HepG2 (cell line): ENCODE data around the gene TMEM63B. TPM values are rescaled to one million over a fixed set of nuclear protein-coding genes. Genes with fewer than 3 reads are reported as not detected.

Source experiments
- HMG20B ChIP-seq: conservative IDR thresholded peaks from 2 replicates; pipeline ENCODE4 v1.6.1; 2016; ENCODE audit warnings: missing genetic modification reagents, missing compliant biosample characterization
- JUNB ChIP-seq: sonication (generic); formaldehyde crosslinking; IDR thresholded peaks from 2 replicates; pipeline ENCODE4 v1.8.0; 2022; ENCODE audit warnings: missing genetic modification reagents, mild to moderate bottlenecking, borderline replicate concordance
- MAFK ChIP-seq, 2 experiments: IDR thresholded peaks in 1 of 2; conservative IDR thresholded peaks in 1 of 2; 2 replicates each; pipeline ENCODE4 v1.6.1; 2011; ENCODE audit warnings: improper control_type of control experiment in 2 of 2, low read length in 2 of 2
- PHF8 ChIP-seq: sonication (generic); formaldehyde crosslinking; IDR thresholded peaks from 2 replicates; pipeline ENCODE4 v1.5.0; 2020; ENCODE audit warnings: missing genetic modification reagents
- SMAD1 ChIP-seq: sonication (generic); formaldehyde crosslinking; IDR thresholded peaks from 2 replicates; pipeline ENCODE4 v1.4.0; 2020; ENCODE audit warnings: missing genetic modification reagents, low read depth, mild to moderate bottlenecking, borderline replicate concordance
- SP140L ChIP-seq: sonication (generic); formaldehyde crosslinking; IDR thresholded peaks from 2 replicates; pipeline ENCODE4 v1.4.0; 2020; ENCODE audit warnings: missing genetic modification reagents, borderline replicate concordance
- TAF1 ChIP-seq: sonication (generic); formaldehyde crosslinking; IDR thresholded peaks from 2 replicates; pipeline ENCODE4 v1.4.0; 2020; ENCODE audit warnings: missing genetic modification reagents
- ZBTB3 ChIP-seq: sonication (generic); formaldehyde crosslinking; IDR thresholded peaks from 2 replicates; pipeline ENCODE4 v1.4.0; 2020; ENCODE audit warnings: low read depth, mild to moderate bottlenecking, moderate library complexity, missing genetic modification reagents, borderline replicate concordance
- ZNF331 ChIP-seq: sonication (generic); formaldehyde crosslinking; IDR thresholded peaks from 2 replicates; pipeline ENCODE4 v1.4.0; 2020; ENCODE audit warnings: missing genetic modification reagents
- ZNF343 ChIP-seq: sonication (generic); formaldehyde crosslinking; IDR thresholded peaks from 2 replicates; pipeline ENCODE4 v1.4.0; 2020; ENCODE audit warnings: mild to moderate bottlenecking, missing genetic modification reagents
- ZNF350 ChIP-seq: sonication (generic); formaldehyde crosslinking; IDR thresholded peaks from 2 replicates; pipeline ENCODE4 v1.4.0; 2020; ENCODE audit warnings: mild to moderate bottlenecking, low read depth, missing genetic modification reagents, borderline replicate concordance
- ZNF431 ChIP-seq: sonication (generic); formaldehyde crosslinking; IDR thresholded peaks from 2 replicates; pipeline ENCODE4 v1.9.0; 2022; ENCODE audit warnings: missing genetic modification reagents, low read depth, mild to moderate bottlenecking, borderline replicate concordance
- ZNF432 ChIP-seq: sonication (generic); formaldehyde crosslinking; IDR thresholded peaks from 2 replicates; pipeline ENCODE4 v1.5.0; 2020; ENCODE audit warnings: missing genetic modification reagents, mild to moderate bottlenecking, borderline replicate concordance
- ZNF558 ChIP-seq: sonication (generic); formaldehyde crosslinking; IDR thresholded peaks from 2 replicates; pipeline ENCODE4 v1.9.0; 2022; ENCODE audit warnings: mild to moderate bottlenecking, missing genetic modification reagents, borderline replicate concordance
- ZNF792 ChIP-seq: IDR thresholded peaks from 2 replicates; pipeline ENCODE4 v1.6.1; 2016
- polyA plus RNA-seq, 8 experiments: library from polyadenylated mRNA; depleted of rRNA in 3 of 8; stranded (reverse) in 7 of 8; unstranded in 1 of 8; fragments of >200 nt; fragmentation: Illumina TruSeq in 4 of 8; extraction: Trizol in 4 of 8; gene quantifications; 2 replicates each; pipeline versions ENCODE4 v1.2.1 to v1.2.3, GENCODE V29; 2011 to 2016; ENCODE audit warnings: low read depth in 4 of 8, missing spikeins in 1 of 8, mixed read lengths in 1 of 8; ENCODE audit not compliant: insufficient read depth in 1 of 8
- total RNA-seq, 5 experiments: library from RNA; depleted of rRNA; stranded (reverse); fragments of >200 nt; fragmentation: Illumina TruSeq; extraction: Trizol; gene quantifications; 2 replicates each; pipeline ENCODE4 v1.2.3, GENCODE V29; 2016; ENCODE audit warnings: low read depth in 1 of 5
- TF ChIP-seq, protein P1 (sequence below): IDR thresholded peaks from 2 replicates; pipeline ENCODE4 v1.6.1; 2012; ENCODE audit warnings: low read depth, low read length, improper control_type of control experiment
- TF ChIP-seq, protein P2 (sequence below): IDR thresholded peaks from 2 replicates; pipeline ENCODE4 v1.4.0; 2020; ENCODE audit warnings: mild to moderate bottlenecking, missing genetic modification reagents
- TF ChIP-seq, protein P3 (sequence below): sonication (generic); formaldehyde crosslinking; IDR thresholded peaks from 2 replicates; pipeline ENCODE4 v1.9.0; 2021; ENCODE audit warnings: missing genetic modification reagents, mild to moderate bottlenecking, borderline replicate concordance
- TF ChIP-seq, protein P4 (sequence below): IDR thresholded peaks from 2 replicates; pipeline ENCODE4 v1.6.1; 2016; ENCODE audit warnings: missing biosample characterization, missing genetic modification reagents, low read depth

The TMEM63B gene
- total and polyA plus RNA-seq, 2 of the 13 experiments (the other 11 are each of a cell fraction or from before 2014, with no cell fraction given): 27.4 to 75.8 TPM

DNA sequence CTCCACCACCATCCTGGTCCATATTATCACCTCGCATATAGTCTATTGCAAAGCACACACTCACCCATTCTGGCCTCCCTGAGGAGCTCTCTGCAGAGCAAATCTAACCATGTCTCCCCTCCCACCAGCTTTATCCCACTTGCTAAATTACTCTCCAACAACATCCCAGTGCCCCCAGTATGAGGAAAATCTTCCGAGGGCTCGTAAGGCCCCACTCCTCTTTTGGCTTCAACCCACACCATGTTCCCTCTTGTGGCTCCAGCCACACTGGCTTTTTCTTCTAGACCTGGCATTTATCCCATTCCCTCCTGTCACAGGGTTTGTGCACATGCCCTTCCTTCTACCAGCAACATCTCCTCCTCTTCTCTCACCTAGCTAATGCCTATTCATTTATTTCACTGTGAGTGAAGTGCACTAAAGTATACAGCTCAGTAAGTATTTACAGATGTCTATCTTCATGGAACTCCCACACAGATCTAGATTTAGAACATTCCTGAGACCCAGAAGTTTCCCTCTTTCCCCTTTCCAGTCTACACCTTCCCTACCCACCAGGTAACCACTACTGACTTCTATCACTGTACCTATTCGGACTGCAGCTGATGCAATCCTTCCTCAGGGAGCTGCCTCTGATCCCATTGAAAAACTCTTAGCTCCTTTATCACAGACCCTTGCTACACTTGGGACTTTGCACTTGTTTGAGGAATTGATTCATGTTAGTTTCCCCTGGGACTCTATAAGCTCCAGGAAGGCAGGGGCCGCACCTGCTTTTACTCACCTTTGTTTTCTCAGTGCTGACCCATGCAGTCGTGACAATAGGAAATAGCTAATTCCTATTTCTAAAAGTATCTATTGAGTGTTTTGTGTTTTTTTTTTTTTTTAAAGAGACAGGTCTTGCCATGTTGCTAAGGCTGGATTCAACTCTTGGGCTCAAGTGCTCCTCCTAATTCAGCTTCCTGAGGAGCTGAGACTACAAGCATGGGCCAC, 15.6 kb upstream of the TMEM63B start (continued):
- TF ChIP-seq ZNF431 (CRISPR knock-in tag) (no peak; the same call in 1 of the 2 replicates), JUNB (CRISPR knock-in tag) (no peak), ZNF792 (no peak; the same call in 1 of the 2 replicates), ZNF350 (CRISPR knock-in tag) (peak; percentile 41; the same call in 1 of the 2 replicates), ZNF432 (CRISPR knock-in tag) (no peak), ZBTB3 (CRISPR knock-in tag) (no peak), SMAD1 (CRISPR knock-in tag) (no peak), ZNF331 (peak; percentile 78; the same call in 1 of the 2 replicates), TAF1 (CRISPR knock-in tag) (no peak), MAFK (conservative IDR thresholded peaks at IDR 0.05 in 1 of 2, IDR thresholded peaks at IDR 0.05 in 1 of 2; ENCODE audit: low read length in 2 of 2) (no peak), HMG20B (peak; percentile 67), SP140L (peak; percentile 58; the same call in 1 of the 2 replicates), ZNF558 (no peak), ZNF343 (CRISPR knock-in tag) (no peak), PHF8 (CRISPR knock-in tag) (no peak)
- TF ChIP-seq, protein P1, sequence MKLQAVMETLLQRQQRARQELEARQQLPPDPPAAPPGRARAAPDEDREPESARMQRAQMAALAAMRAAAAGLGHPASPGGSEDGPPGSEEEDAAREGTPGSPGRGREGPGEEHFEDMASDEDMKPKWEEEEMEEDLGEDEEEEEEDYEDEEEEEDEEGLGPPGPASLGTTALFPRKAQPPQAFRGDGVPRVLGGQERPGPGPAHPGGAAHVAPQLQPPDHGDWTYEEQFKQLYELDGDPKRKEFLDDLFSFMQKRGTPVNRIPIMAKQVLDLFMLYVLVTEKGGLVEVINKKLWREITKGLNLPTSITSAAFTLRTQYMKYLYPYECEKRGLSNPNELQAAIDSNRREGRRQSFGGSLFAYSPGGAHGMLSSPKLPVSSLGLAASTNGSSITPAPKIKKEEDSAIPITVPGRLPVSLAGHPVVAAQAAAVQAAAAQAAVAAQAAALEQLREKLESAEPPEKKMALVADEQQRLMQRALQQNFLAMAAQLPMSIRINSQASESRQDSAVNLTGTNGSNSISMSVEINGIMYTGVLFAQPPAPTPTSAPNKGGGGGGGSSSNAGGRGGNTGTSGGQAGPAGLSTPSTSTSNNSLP: peak; percentile 91
- TF ChIP-seq, protein P2, sequence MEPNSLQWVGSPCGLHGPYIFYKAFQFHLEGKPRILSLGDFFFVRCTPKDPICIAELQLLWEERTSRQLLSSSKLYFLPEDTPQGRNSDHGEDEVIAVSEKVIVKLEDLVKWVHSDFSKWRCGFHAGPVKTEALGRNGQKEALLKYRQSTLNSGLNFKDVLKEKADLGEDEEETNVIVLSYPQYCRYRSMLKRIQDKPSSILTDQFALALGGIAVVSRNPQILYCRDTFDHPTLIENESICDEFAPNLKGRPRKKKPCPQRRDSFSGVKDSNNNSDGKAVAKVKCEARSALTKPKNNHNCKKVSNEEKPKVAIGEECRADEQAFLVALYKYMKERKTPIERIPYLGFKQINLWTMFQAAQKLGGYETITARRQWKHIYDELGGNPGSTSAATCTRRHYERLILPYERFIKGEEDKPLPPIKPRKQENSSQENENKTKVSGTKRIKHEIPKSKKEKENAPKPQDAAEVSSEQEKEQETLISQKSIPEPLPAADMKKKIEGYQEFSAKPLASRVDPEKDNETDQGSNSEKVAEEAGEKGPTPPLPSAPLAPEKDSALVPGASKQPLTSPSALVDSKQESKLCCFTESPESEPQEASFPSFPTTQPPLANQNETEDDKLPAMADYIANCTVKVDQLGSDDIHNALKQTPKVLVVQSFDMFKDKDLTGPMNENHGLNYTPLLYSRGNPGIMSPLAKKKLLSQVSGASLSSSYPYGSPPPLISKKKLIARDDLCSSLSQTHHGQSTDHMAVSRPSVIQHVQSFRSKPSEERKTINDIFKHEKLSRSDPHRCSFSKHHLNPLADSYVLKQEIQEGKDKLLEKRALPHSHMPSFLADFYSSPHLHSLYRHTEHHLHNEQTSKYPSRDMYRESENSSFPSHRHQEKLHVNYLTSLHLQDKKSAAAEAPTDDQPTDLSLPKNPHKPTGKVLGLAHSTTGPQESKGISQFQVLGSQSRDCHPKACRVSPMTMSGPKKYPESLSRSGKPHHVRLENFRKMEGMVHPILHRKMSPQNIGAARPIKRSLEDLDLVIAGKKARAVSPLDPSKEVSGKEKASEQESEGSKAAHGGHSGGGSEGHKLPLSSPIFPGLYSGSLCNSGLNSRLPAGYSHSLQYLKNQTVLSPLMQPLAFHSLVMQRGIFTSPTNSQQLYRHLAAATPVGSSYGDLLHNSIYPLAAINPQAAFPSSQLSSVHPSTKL (CRISPR knock-in tag): peak; percentile 92
- TF ChIP-seq, protein P3, sequence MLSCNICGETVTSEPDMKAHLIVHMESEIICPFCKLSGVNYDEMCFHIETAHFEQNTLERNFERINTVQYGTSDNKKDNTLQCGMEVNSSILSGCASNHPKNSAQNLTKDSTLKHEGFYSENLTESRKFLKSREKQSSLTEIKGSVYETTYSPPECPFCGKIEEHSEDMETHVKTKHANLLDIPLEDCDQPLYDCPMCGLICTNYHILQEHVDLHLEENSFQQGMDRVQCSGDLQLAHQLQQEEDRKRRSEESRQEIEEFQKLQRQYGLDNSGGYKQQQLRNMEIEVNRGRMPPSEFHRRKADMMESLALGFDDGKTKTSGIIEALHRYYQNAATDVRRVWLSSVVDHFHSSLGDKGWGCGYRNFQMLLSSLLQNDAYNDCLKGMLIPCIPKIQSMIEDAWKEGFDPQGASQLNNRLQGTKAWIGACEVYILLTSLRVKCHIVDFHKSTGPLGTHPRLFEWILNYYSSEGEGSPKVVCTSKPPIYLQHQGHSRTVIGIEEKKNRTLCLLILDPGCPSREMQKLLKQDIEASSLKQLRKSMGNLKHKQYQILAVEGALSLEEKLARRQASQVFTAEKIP: no peak
- TF ChIP-seq, protein P4, sequence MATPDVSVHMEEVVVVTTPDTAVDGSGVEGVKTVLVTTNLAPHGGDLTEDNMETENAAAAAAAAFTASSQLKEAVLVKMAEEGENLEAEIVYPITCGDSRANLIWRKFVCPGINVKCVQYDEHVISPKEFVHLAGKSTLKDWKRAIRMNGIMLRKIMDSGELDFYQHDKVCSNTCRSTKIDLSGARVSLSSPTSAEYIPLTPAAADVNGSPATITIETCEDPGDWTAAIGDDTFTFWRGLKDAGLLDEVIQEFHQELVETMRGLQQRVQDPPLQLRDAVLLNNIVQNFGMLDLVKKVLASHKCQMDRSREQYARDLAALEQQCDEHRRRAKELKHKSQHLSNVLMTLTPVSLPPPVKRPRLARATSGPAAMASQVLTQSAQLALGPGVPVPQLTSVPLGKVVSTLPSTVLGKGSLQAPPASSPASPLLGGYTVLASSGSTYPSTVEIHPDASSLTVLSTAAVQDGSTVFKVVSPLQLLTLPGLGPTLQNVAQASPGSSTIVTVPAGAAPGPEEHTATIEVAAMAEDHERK: no peak
